ENCODE measurements around the gene SYNE4.

SYNE4 gene

DNA sequence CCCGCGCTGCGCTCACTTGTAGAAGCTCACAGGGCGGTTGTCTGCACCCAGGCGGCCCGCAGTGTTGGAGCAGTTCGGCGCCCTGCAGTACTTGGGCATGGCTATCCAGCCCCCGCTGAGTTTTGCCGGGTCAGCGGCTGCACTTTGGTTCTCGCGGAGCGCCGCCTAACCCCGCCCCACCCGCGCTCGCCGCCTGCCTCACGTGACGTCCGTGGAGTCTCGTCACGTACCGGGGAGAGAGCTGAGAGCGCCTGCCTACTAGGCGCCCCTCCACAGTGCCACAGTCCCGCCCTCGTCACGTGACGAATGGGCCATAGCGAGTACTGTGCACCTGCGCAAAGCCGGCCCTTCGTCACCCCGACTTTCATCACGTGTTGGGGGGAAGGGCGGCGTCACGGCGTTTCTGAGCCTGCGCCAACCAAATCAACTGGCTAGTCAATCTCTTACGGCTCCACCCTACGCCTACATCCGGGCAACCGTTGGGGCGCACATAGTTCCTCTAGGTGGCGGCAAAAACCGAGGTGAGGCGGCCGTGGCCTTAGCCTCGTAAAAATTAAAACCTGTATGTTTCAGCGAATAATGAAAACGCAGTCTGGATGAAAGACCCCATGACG lies 45.6 kb upstream of the SYNE4 start, which contains the start of gene THAP8 (continued):
- peak; percentile 81 for TF ChIP-seq ZNF639 (tag by site-specific recombination; IDR thresholded peaks at IDR 0.05)
- peak; percentile 1; the same call in 1 of the 2 replicates for TF ChIP-seq MYNN (tag by site-specific recombination; IDR thresholded peaks at IDR 0.05; ENCODE audit: borderline replicate concordance)
- TF ChIP-seq, protein P1, sequence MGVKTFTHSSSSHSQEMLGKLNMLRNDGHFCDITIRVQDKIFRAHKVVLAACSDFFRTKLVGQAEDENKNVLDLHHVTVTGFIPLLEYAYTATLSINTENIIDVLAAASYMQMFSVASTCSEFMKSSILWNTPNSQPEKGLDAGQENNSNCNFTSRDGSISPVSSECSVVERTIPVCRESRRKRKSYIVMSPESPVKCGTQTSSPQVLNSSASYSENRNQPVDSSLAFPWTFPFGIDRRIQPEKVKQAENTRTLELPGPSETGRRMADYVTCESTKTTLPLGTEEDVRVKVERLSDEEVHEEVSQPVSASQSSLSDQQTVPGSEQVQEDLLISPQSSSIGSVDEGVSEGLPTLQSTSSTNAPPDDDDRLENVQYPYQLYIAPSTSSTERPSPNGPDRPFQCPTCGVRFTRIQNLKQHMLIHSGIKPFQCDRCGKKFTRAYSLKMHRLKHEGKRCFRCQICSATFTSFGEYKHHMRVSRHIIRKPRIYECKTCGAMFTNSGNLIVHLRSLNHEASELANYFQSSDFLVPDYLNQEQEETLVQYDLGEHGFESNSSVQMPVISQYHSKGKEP (tag by site-specific recombination; IDR thresholded peaks at IDR 0.05) = no peak; the same call in 1 of the 2 replicates
- TF ChIP-seq ZNF132 (tag by site-specific recombination; IDR thresholded peaks at IDR 0.05; ENCODE audit: borderline replicate concordance) = no peak
- no peak for TF ChIP-seq ZNF169 (tag by site-specific recombination; IDR thresholded peaks at IDR 0.05)
- peak; percentile 96 for TF ChIP-seq ZNF391 (tag by site-specific recombination; IDR thresholded peaks at IDR 0.05; ENCODE audit: borderline replicate concordance, low read depth)
- TF ChIP-seq, protein P2, sequence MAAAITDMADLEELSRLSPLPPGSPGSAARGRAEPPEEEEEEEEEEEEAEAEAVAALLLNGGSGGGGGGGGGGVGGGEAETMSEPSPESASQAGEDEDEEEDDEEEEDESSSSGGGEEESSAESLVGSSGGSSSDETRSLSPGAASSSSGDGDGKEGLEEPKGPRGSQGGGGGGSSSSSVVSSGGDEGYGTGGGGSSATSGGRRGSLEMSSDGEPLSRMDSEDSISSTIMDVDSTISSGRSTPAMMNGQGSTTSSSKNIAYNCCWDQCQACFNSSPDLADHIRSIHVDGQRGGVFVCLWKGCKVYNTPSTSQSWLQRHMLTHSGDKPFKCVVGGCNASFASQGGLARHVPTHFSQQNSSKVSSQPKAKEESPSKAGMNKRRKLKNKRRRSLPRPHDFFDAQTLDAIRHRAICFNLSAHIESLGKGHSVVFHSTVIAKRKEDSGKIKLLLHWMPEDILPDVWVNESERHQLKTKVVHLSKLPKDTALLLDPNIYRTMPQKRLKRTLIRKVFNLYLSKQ (tag by site-specific recombination; IDR thresholded peaks at IDR 0.05; ENCODE audit: borderline replicate concordance) = no peak
- no peak for TF ChIP-seq ZNF558 (tag by site-specific recombination; IDR thresholded peaks at IDR 0.05)
- 0 out of 2 replicates have a peak, but pooled peaks have one; percentile 8 for TF ChIP-seq ZNF518A (tag by site-specific recombination; conservative IDR thresholded peaks at IDR 0.05; ENCODE audit: low read depth)
- peak; percentile 77; the same call in 1 of the 2 replicates for TF ChIP-seq REST (tag by site-specific recombination; IDR thresholded peaks at IDR 0.05)
- no peak for TF ChIP-seq ZNF202 (tag by site-specific recombination; IDR thresholded peaks at IDR 0.05; ENCODE audit: borderline replicate concordance)
- no peak for TF ChIP-seq ZNF133 (tag by site-specific recombination; IDR thresholded peaks at IDR 0.05)
- TF ChIP-seq ZNF140 (tag by site-specific recombination; IDR thresholded peaks at IDR 0.05) = no peak
- no peak for TF ChIP-seq ZNF792 (tag by site-specific recombination; IDR thresholded peaks at IDR 0.05)
- TF ChIP-seq, protein P3, sequence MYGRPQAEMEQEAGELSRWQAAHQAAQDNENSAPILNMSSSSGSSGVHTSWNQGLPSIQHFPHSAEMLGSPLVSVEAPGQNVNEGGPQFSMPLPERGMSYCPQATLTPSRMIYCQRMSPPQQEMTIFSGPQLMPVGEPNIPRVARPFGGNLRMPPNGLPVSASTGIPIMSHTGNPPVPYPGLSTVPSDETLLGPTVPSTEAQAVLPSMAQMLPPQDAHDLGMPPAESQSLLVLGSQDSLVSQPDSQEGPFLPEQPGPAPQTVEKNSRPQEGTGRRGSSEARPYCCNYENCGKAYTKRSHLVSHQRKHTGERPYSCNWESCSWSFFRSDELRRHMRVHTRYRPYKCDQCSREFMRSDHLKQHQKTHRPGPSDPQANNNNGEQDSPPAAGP (tag by site-specific recombination; IDR thresholded peaks at IDR 0.05) = peak; percentile 99; the same call in 1 of the 2 replicates
- TF ChIP-seq ZBTB20 (tag by site-specific recombination; IDR thresholded peaks at IDR 0.05) = peak; percentile 59; the same call in 1 of the 2 replicates
- no peak for TF ChIP-seq FEZF1 (tag by site-specific recombination; IDR thresholded peaks at IDR 0.05)
- no peak for TF ChIP-seq ZNF16 (tag by site-specific recombination; IDR thresholded peaks at IDR 0.05; ENCODE audit: low read depth)
- TF ChIP-seq TRIM28 (IDR thresholded peaks at IDR 0.05; ENCODE audit: borderline replicate concordance, low read length) = peak; percentile 77
- TF ChIP-seq YY1 (tag by site-specific recombination; IDR thresholded peaks at IDR 0.05) = no peak
- TF ChIP-seq KLF8 (tag by site-specific recombination; IDR thresholded peaks at IDR 0.05) = peak; percentile 99
- TF ChIP-seq ZNF658 (tag by site-specific recombination; IDR thresholded peaks at IDR 0.05) = no peak; the same call in 1 of the 2 replicates
- peak; percentile 98 for TF ChIP-seq ZIC2 (tag by site-specific recombination; IDR thresholded peaks at IDR 0.05)
- TF ChIP-seq ZNF211 (tag by site-specific recombination; IDR thresholded peaks at IDR 0.05; ENCODE audit: low read depth) = no peak
- no peak; the same call in 1 of the 2 replicates for TF ChIP-seq ZNF837 (tag by site-specific recombination; IDR thresholded peaks at IDR 0.05)
- no peak for TF ChIP-seq ZNF776 (tag by site-specific recombination; IDR thresholded peaks at IDR 0.05; ENCODE audit: borderline replicate concordance)

All from HEK293 (cell line).